CD4-positive, alpha-beta T cell treated with Interleukin-15 for 1 hour (primary cell): ENCODE data around the gene P2RX6.

Experiments
- DNase-seq: peaks from one replicate; pipeline ENCODE4 v3.0.0-alpha.2; 2020

P2RX6 gene

GRCh38 chr22:21015466-21016006 is 571 bp downstream of the P2RX6 start:
- no peak for DNase-seq

GRCh38 chr22:21016644-21017420 is 1.9 kb downstream of the P2RX6 start:
- DNase-seq = no peak

- DNase-seq = no peak
Measured at GRCh38 chr22:21018314-21018713, 3.3 kb downstream of the P2RX6 start.

- no peak for DNase-seq
Measured at GRCh38 chr22:21020802-21021429, 6.0 kb downstream of the P2RX6 start.

- DNase-seq = no peak
Measured at GRCh38 chr22:21022507-21022906, 7.5 kb downstream of the P2RX6 start.

GRCh38 chr22:21022955-21023614 is 8.1 kb downstream of the P2RX6 start:
- no peak for DNase-seq

GRCh38 chr22:21025266-21025665 is 10.3 kb downstream of the P2RX6 start:
- no peak for DNase-seq

GRCh38 chr22:21025763-21026755 is 11.1 kb downstream of the P2RX6 start:
- DNase-seq = no peak

GRCh38 chr22:21026783-21027692 is 12.1 kb downstream of the P2RX6 start:
- DNase-seq = no peak

GRCh38 chr22:21028277-21029251 is 13.6 kb downstream of the P2RX6 start:
- DNase-seq = no peak

- no peak for DNase-seq
Measured at GRCh38 chr22:21029486-21030025, 14.6 kb downstream of the P2RX6 start.

- no peak for DNase-seq
Measured at GRCh38 chr22:21030032-21030431, 15.1 kb downstream of the P2RX6 start.

- no peak for DNase-seq
Measured at GRCh38 chr22:21030621-21031544, 15.9 kb downstream of the P2RX6 start.

GRCh38 chr22:21031545-21032036 is 16.6 kb downstream of the P2RX6 start:
- DNase-seq = no peak

GRCh38 chr22:21032037-21032867 is 17.3 kb downstream of the P2RX6 start, which contains the start of gene SLC7A4:
Gene SLC7A4, minus strand, starts transcription at chr22:21032561. Its CDS starts 749 bp downstream, at chr22:21031812.
- DNase-seq = no peak

- no peak for DNase-seq
Measured at GRCh38 chr22:21032868-21033688, 18.1 kb downstream of the P2RX6 start.
